Neural cell (in vitro differentiated cells): ENCODE results near the gene LBHD1. TPM values are rescaled to one million over a fixed set of nuclear protein-coding genes. Genes with fewer than 3 reads are reported as not detected.
"Not testable (repeated sequence)": the region's sequence is repeated elsewhere in the genome, so short reads cannot be mapped to it uniquely, and the experiment has no call there.

Source experiments
- H2AFZ ChIP-seq: fragments of 200-600, 300-800 bp; sonication (generic), shearing (Covaris generic); 2 replicates; pipeline ENCODE4 v1.6.0; 2014; ENCODE audit warnings: low read depth, mild to moderate bottlenecking, antibody characterized with exemption, low read length, moderate library complexity
- H3F3A ChIP-seq: fragments of 200-600 bp; shearing (Covaris generic); 2 replicates; pipeline ENCODE4 v1.6.1; 2016; ENCODE audit warnings: mild to moderate bottlenecking, moderate library complexity, mixed read lengths, antibody characterized with exemption, low read length; ENCODE audit not compliant: insufficient read depth, poor library complexity, severe bottlenecking
- H3K27ac ChIP-seq: fragments of 200-600, 300-800 bp; sonication (generic), shearing (Covaris generic); 2 replicates; pipeline ENCODE4 v1.5.1; 2014; ENCODE audit warnings: mild to moderate bottlenecking, low read length, moderate library complexity
- H3K27me3 ChIP-seq: fragments of 300-800, 200-600 bp; sonication (generic), shearing (Covaris generic); 2 replicates; pipeline ENCODE4 v1.6.0; 2014; ENCODE audit warnings: mild to moderate bottlenecking, low read depth, low read length, moderate library complexity; ENCODE audit not compliant: insufficient read depth
- H3K36me3 ChIP-seq: fragments of 300-800, 200-600 bp; sonication (generic), shearing (Covaris generic); 2 replicates; pipeline ENCODE4 v1.5.1; 2014; ENCODE audit warnings: mild to moderate bottlenecking, antibody characterized with exemption, low read length, moderate library complexity; ENCODE audit not compliant: insufficient read depth
- H3K4me2 ChIP-seq: fragments of 300-800, 200-600 bp; sonication (generic), shearing (Covaris generic); 2 replicates; pipeline ENCODE4 v1.6.0; 2014; ENCODE audit warnings: mild to moderate bottlenecking, low read length
- H3K4me3 ChIP-seq: fragments of 300-800, 200-600 bp; sonication (generic), shearing (Covaris generic); 2 replicates; pipeline ENCODE4 v1.5.1; 2014; ENCODE audit warnings: mild to moderate bottlenecking, low read length, moderate library complexity
- H3K79me2 ChIP-seq: fragments of 200-600 bp; shearing (Covaris generic); replicated peaks from 2 replicates; pipeline ENCODE4 v1.6.0; 2014; ENCODE audit warnings: mild to moderate bottlenecking, low read length, moderate library complexity; ENCODE audit not compliant: insufficient read depth
- H3K9ac ChIP-seq: fragments of 300-800, 200-600 bp; sonication (generic), shearing (Covaris generic); 2 replicates; pipeline ENCODE4 v1.6.1; 2016; ENCODE audit warnings: mild to moderate bottlenecking, low read length, mixed read lengths
- H3K9me2 ChIP-seq: fragments of 200-600 bp; shearing (Covaris generic); 2 replicates; pipeline ENCODE4 v1.6.1; 2016; ENCODE audit warnings: mild to moderate bottlenecking, low read length, mixed read lengths; ENCODE audit not compliant: insufficient read depth
- H3K9me3 ChIP-seq: fragments of 200-600, 300-800 bp; sonication (generic), shearing (Covaris generic); 2 replicates; pipeline ENCODE4 v1.6.1; 2016; ENCODE audit warnings: mild to moderate bottlenecking, mixed run types, low read length, moderate library complexity, mixed read lengths
- H4K20me1 ChIP-seq: fragments of 200-600 bp; shearing (Covaris generic); 2 replicates; pipeline ENCODE4 v1.6.1; 2016; ENCODE audit warnings: mild to moderate bottlenecking, mixed run types; ENCODE audit not compliant: insufficient read depth
- CTCF ChIP-seq: fragments of 450-650 bp; IDR thresholded peaks from 2 replicates; pipeline ENCODE4 v1.5.1; 2014; ENCODE audit warnings: antibody characterized with exemption, mild to moderate bottlenecking, moderate library complexity; ENCODE audit not compliant: poor library complexity, severe bottlenecking
- EP300 ChIP-seq: fragments of 450-650 bp; conservative IDR thresholded peaks from 2 replicates; pipeline ENCODE4 v1.6.1; 2014; ENCODE audit warnings: antibody characterized with exemption, mild to moderate bottlenecking, moderate library complexity; ENCODE audit not compliant: poor library complexity, severe bottlenecking
- EZH2 ChIP-seq: fragments of 200-600, 300-800 bp; shearing (Covaris generic), sonication (generic); IDR thresholded peaks from 2 replicates; pipeline ENCODE4 v1.6.1; 2014; ENCODE audit warnings: antibody characterized with exemption, low read length, borderline replicate concordance, mild to moderate bottlenecking; ENCODE audit not compliant: insufficient read depth, poor library complexity, severe bottlenecking
- MXI1 ChIP-seq: fragments of 450-650 bp; conservative IDR thresholded peaks from 2 replicates; pipeline ENCODE4 v1.6.1; 2014; ENCODE audit warnings: antibody characterized with exemption, mild to moderate bottlenecking; ENCODE audit not compliant: poor library complexity, severe bottlenecking
- POLR2AphosphoS5 ChIP-seq: IDR thresholded peaks from 2 replicates; pipeline ENCODE4 v1.6.1; 2012
- REST ChIP-seq: IDR thresholded peaks from 2 replicates; pipeline ENCODE4 v1.6.1; 2012; ENCODE audit warnings: borderline replicate concordance
- SMC3 ChIP-seq: fragments of 450-650 bp; conservative IDR thresholded peaks from 2 replicates; pipeline ENCODE4 v1.6.1; 2014; ENCODE audit warnings: antibody characterized with exemption, mild to moderate bottlenecking, moderate library complexity; ENCODE audit not compliant: poor library complexity
- TAF1 ChIP-seq: IDR thresholded peaks from 2 replicates; pipeline ENCODE4 v1.6.1; 2012; ENCODE audit warnings: low read depth
- polyA plus RNA-seq: library from polyadenylated mRNA; depleted of rRNA; stranded (reverse); fragments of >200 nt; gene quantifications from 2 replicates; pipeline ENCODE4 v1.2.3, GENCODE V29; 2014

The LBHD1 gene
- polyA plus RNA-seq, 1 donor from 2014 or later = 10.6 TPM

GRCh38 chr11:62656796-62657429, 15.2 kb downstream of the LBHD1 start:
- no peak for TF ChIP-seq EP300
- TF ChIP-seq TAF1 = no peak
- no peak for TF ChIP-seq POLR2AphosphoS5

GRCh38 chr11:62654297-62654696, 17.8 kb downstream of the LBHD1 start:
- no peaks in the 10 kb centered on the region for H4K20me1 ChIP-seq
- no peaks in the 10 kb centered on the region for H3K27me3 ChIP-seq
- no peak overlapping the region for H3K4me2 ChIP-seq
- no peak overlapping the region for H3K9ac ChIP-seq
- H3F3A ChIP-seq = no peaks in the 10 kb centered on the region
- TF ChIP-seq SMC3 = no peak
- H3K79me2 ChIP-seq = peaks cover 17% of the 10 kb centered on the region
- H3K9me2 ChIP-seq = no peaks in the 10 kb centered on the region
- H2AFZ ChIP-seq = no peak overlapping the region
- no peaks in the 10 kb centered on the region for H3K9me3 ChIP-seq
- no peak overlapping the region for H3K27ac ChIP-seq
- no peak overlapping the region for H3K4me3 ChIP-seq
- no peaks in the 10 kb centered on the region for H3K36me3 ChIP-seq

More at GRCh38 chr11:62656796-62657429, 15.2 kb downstream of the LBHD1 start:
- Histone ChIP-seq H3K9ac (no peak overlapping the region), H3F3A (no peaks in the 10 kb centered on the region), H3K36me3 (no peaks in the 10 kb centered on the region), H3K27ac (no peak overlapping the region), H3K27me3 (no peaks in the 10 kb centered on the region), H3K4me2 (no peak overlapping the region), H3K9me2 (no peaks in the 10 kb centered on the region), H3K9me3 (no peaks in the 10 kb centered on the region), H4K20me1 (no peaks in the 10 kb centered on the region), H3K4me3 (no peak overlapping the region), H3K79me2 (peaks cover 10% of the 10 kb centered on the region), H2AFZ (no peak overlapping the region)

- Histone ChIP-seq H3K9ac (peak overlapping the region; percentile 81), H3F3A (no peaks in the 10 kb centered on the region), H3K4me2 (peak overlapping the region; percentile 61), H3K27me3 (no peaks in the 10 kb centered on the region), H3K4me3 (peak overlapping the region; percentile 81), H4K20me1 (no peaks in the 10 kb centered on the region), H3K79me2 (peaks cover 17% of the 10 kb centered on the region), H3K27ac (peak overlapping the region; percentile 71), H3K9me3 (no peaks in the 10 kb centered on the region), H2AFZ (peak overlapping the region; percentile 43), H3K9me2 (no peaks in the 10 kb centered on the region), H3K36me3 (no peaks in the 10 kb centered on the region)
- TF ChIP-seq TAF1 = no peak
Measured at GRCh38 chr11:62652161-62653006, 19.7 kb downstream of the LBHD1 start.

- not testable (repeated sequence) for H3K9me2 ChIP-seq, H4K20me1 ChIP-seq, H3F3A ChIP-seq, H3K9ac ChIP-seq, H3K27ac ChIP-seq, H3K9me3 ChIP-seq, H3K4me2 ChIP-seq, H2AFZ ChIP-seq, H3K36me3 ChIP-seq, H3K4me3 ChIP-seq, H3K27me3 ChIP-seq
- H3K79me2 ChIP-seq = peaks cover 27% of the 10 kb centered on the region
Measured at GRCh38 chr11:62650283-62650682, 21.8 kb downstream of the LBHD1 start.

GRCh38 chr11:62649486-62649885, 22.6 kb downstream of the LBHD1 start:
- no peaks in the 10 kb centered on the region for H3K9me2 ChIP-seq
- no peaks in the 10 kb centered on the region for H3F3A ChIP-seq
- H3K79me2 ChIP-seq = peaks cover 34% of the 10 kb centered on the region
- no peaks in the 10 kb centered on the region for H3K27me3 ChIP-seq
- no peaks in the 10 kb centered on the region for H3K36me3 ChIP-seq
- no peaks in the 10 kb centered on the region for H4K20me1 ChIP-seq
- no peak overlapping the region for H3K9ac ChIP-seq
- no peak overlapping the region for H3K27ac ChIP-seq
- no peaks in the 10 kb centered on the region for H3K9me3 ChIP-seq
- H3K4me2 ChIP-seq = no peak overlapping the region
- H3K4me3 ChIP-seq = no peak overlapping the region
- no peak overlapping the region for H2AFZ ChIP-seq
- no peak for TF ChIP-seq MXI1
- TF ChIP-seq REST = no peak
- no peak for TF ChIP-seq CTCF
- no peak for TF ChIP-seq TAF1
- TF ChIP-seq EZH2 = no peak
